ENCODE data around the gene SNRPA. TPM values are rescaled to one million over a fixed set of nuclear protein-coding genes. Genes with fewer than 3 reads are reported as not detected.
"Not testable (repeated sequence)": the region's sequence is repeated elsewhere in the genome, so short reads cannot be mapped to it uniquely, and the experiment has no call there.

The SNRPA gene
- total RNA-seq, 1 donor from 2014 or later, result 72.7 TPM

DNA sequence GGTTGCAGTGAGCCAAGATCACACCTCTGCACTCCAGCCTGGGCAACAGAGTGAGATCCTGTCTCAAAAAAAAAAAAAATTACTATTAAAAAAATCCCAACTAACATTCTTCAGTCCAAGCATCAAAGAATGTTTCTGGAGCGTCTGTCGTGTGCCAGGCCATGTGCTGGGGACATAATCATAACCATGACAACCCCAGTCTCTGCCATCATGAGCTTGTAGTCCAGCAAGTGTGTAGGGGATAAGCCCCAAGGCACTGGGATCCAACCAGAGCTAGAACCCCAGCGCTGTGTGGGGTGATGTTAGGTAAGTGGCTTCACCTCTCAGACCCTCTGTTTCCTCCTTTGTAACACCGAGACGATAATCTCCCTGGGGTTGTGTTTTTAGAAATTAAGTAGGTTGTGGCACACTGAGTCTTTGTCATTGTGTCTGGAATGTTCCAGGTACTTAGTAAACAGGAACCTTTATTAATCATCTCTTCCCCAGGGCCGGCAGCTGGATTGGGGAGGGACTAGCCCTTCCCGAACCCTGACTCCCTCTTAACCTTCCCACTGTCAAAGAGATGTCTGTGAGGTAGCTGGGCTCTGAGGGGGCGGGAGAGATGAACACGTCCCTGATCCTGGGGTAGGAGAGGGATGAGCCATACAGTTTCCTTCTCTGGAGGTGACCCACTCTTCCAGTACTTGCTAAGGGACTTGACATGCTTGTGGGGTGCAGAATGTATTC is 28.9 kb upstream of the SNRPA start:
- intact Hi-C loops (cut with DNase I), result no loop called here
- TF ChIP-seq POLR2AphosphoS5 (IDR thresholded peaks at IDR 0.05; ENCODE audit: insufficient read depth in 1 of 2, low read depth in 1 of 2) (peak in 1 of 2 donors; percentile 57), POLR2A (IDR thresholded peaks at IDR 0.05) (no peak)
- TF ChIP-seq, protein P1, sequence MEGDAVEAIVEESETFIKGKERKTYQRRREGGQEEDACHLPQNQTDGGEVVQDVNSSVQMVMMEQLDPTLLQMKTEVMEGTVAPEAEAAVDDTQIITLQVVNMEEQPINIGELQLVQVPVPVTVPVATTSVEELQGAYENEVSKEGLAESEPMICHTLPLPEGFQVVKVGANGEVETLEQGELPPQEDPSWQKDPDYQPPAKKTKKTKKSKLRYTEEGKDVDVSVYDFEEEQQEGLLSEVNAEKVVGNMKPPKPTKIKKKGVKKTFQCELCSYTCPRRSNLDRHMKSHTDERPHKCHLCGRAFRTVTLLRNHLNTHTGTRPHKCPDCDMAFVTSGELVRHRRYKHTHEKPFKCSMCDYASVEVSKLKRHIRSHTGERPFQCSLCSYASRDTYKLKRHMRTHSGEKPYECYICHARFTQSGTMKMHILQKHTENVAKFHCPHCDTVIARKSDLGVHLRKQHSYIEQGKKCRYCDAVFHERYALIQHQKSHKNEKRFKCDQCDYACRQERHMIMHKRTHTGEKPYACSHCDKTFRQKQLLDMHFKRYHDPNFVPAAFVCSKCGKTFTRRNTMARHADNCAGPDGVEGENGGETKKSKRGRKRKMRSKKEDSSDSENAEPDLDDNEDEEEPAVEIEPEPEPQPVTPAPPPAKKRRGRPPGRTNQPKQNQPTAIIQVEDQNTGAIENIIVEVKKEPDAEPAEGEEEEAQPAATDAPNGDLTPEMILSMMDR (IDR thresholded peaks at IDR 0.05), result no peak
- DNase-seq (ENCODE audit: extremely low spot score in 2 of 2), result no peak
- peaks cover 4 to 36% of the 10 kb centered on the region in 2 donors for H3K36me3 ChIP-seq
- H3K27ac ChIP-seq, result peak overlapping the region; percentile 99
- no peaks in the 10 kb centered on the region for H3K27me3 ChIP-seq
- peaks cover 72% of the 10 kb centered on the region for H3K4me1 ChIP-seq
- H3K4me3 ChIP-seq, result peak overlapping the region; percentile 63 to 92
- no peaks in the 10 kb centered on the region for H3K9me3 ChIP-seq

DNA sequence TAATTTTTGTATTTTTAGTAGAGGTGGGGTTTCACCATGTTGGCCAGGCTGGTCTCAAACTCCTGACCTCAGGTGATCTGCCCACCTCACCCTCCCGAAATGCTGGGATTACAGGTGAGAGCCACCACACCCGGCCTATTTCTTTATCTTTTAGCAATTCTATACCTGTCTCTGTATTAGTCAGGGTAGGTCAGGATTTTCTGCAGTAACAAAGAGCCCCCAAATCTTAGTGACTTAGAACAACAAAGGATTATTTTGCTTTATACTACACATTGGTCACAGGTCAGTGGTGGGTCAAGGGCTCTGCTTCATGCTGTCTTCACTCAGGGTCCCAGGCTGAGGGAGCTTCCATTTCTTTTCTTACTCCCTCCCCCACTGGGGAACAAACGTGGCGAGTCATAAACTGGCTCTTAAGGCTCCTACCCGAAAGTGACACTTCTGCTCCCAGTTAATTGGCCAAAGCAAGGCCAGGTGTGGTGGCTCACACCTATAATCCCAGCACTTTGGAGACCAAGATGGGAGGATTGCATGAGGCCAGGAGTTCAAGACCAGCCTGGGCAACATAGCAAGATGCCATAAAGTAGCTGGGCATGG is 27.2 kb upstream of the SNRPA start:
- TF ChIP-seq POLR2A (IDR thresholded peaks at IDR 0.05) (no peak), POLR2AphosphoS5 (IDR thresholded peaks at IDR 0.05; ENCODE audit: insufficient read depth in 1 of 2, low read depth in 1 of 2) (no peak)
- TF ChIP-seq, protein P1 (IDR thresholded peaks at IDR 0.05), result no peak
- H3K4me3 ChIP-seq, result no peak overlapping the region

DNA sequence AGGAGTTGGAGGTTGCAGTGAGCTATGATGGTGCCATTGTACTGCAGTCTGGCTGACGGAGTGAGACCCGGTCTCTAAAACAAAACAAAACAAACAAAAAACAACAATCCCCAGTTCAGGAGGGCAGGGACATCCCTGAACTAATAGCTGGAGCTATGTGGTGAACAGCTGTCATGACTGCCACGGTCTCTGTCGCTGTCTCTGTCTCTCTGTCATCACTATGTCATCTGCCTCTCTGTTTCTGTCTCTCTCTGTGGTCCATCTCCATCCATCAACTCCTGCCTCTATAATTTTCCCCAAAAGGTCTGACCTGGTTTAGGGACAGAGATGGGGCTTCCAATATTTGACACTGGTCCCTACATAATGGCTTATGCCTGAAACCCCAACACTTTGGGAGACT is 26.7 kb upstream of the SNRPA start:
- peaks cover 55% of the 10 kb centered on the region for H3K4me1 ChIP-seq
- no peak overlapping the region for H3K4me3 ChIP-seq
- DNase-seq (ENCODE audit: extremely low spot score in 2 of 2), result no peak
- no peaks in the 10 kb centered on the region for H3K27me3 ChIP-seq
- TF ChIP-seq POLR2AphosphoS5 (IDR thresholded peaks at IDR 0.05; ENCODE audit: insufficient read depth in 1 of 2, low read depth in 1 of 2), result no peak
- TF ChIP-seq POLR2A (IDR thresholded peaks at IDR 0.05), result no peak
- H3K36me3 ChIP-seq, result peaks cover 4 to 58% of the 10 kb centered on the region in 2 donors
- intact Hi-C loops (cut with DNase I), result no loop called here
- peak overlapping the region; percentile 47 for H3K27ac ChIP-seq
- no peaks in the 10 kb centered on the region for H3K9me3 ChIP-seq

More for the DNA sequence above, 27.2 kb upstream of the SNRPA start:
- Histone ChIP-seq H3K9me3 (no peaks in the 10 kb centered on the region), H3K27ac (peak overlapping the region; percentile 9), H3K4me1 (peaks cover 61% of the 10 kb centered on the region), H3K27me3 (no peaks in the 10 kb centered on the region), H3K36me3 (peaks cover 4 to 52% of the 10 kb centered on the region in 2 donors)
- DNase-seq (ENCODE audit: extremely low spot score in 2 of 2), result no peak
- intact Hi-C loops (cut with DNase I), result no loop called here

GRCh38 chr19:40724855-40725254 is 26.1 kb upstream of the SNRPA start:
- Histone ChIP-seq H3K4me3 (no peak overlapping the region), H3K27me3 (no peaks in the 10 kb centered on the region), H3K9me3 (no peaks in the 10 kb centered on the region), H3K4me1 (peaks cover 50% of the 10 kb centered on the region), H3K27ac (peak overlapping the region; percentile 47), H3K36me3 (peaks cover 4 to 63% of the 10 kb centered on the region in 2 donors)
- TF ChIP-seq POLR2A (IDR thresholded peaks at IDR 0.05) (no peak), POLR2AphosphoS5 (IDR thresholded peaks at IDR 0.05; ENCODE audit: insufficient read depth in 1 of 2, low read depth in 1 of 2) (no peak)
- TF ChIP-seq, protein P1 (IDR thresholded peaks at IDR 0.05), result no peak
- no peak for DNase-seq (ENCODE audit: extremely low spot score in 2 of 2)
- intact Hi-C loops (cut with DNase I), result no loop called here

GRCh38 chr19:40726279-40726678 is 24.7 kb upstream of the SNRPA start:
- TF ChIP-seq, protein P1 (IDR thresholded peaks at IDR 0.05), result no peak
- TF ChIP-seq POLR2AphosphoS5 (IDR thresholded peaks at IDR 0.05; ENCODE audit: insufficient read depth in 1 of 2, low read depth in 1 of 2) (no peak), POLR2A (IDR thresholded peaks at IDR 0.05) (no peak)
- peaks cover 4 to 78% of the 10 kb centered on the region in 2 donors for H3K36me3 ChIP-seq
- no peaks in the 10 kb centered on the region for H3K27me3 ChIP-seq
- H3K9me3 ChIP-seq, result no peaks in the 10 kb centered on the region
- DNase-seq (ENCODE audit: extremely low spot score in 2 of 2), result no peak
- H3K4me3 ChIP-seq, result no peak overlapping the region
- intact Hi-C loops (cut with DNase I), result no loop called here
- peaks cover 36% of the 10 kb centered on the region for H3K4me1 ChIP-seq
- no peak overlapping the region for H3K27ac ChIP-seq

GRCh38 chr19:40730065-40730464 is 20.9 kb upstream of the SNRPA start:
- H3K4me1 ChIP-seq; H3K9me3 ChIP-seq; H3K4me3 ChIP-seq; intact Hi-C loops (cut with DNase I); H3K27me3 ChIP-seq; H3K27ac ChIP-seq; DNase-seq (ENCODE audit: extremely low spot score in 2 of 2): not testable (repeated sequence)
- peaks cover 4 to 98% of the 10 kb centered on the region in 2 donors for H3K36me3 ChIP-seq

DNA sequence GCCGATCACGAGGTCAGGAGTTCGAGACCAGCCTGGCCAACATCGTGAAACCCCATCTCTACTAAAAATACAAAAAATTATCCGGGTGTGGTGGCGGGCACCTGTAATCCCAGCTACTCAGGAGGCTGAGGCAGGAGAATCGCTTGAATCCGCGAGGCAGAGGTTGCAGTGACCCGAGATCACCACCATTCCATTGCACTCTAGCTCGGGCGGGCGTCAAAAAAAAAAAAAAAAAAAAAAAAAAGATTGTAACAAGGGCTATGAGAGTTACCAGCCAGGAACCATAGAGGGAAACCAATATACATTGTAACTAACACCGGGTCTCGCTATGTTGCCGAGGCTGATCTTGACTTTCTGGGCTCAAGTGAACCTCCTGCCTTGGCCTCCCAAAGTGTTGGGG is 18.7 kb upstream of the SNRPA start:
- H3K27ac ChIP-seq; intact Hi-C loops (cut with DNase I); H3K4me3 ChIP-seq; H3K27me3 ChIP-seq; DNase-seq (ENCODE audit: extremely low spot score in 2 of 2); H3K4me1 ChIP-seq; H3K9me3 ChIP-seq: not testable (repeated sequence)
- H3K36me3 ChIP-seq, result peaks cover 0 to 98% of the 10 kb centered on the region in 2 donors
